Measurements from ENCODE around the gene OR8A1. TPM values are rescaled to one million over a fixed set of nuclear protein-coding genes. Genes with fewer than 3 reads are reported as not detected.

The OR8A1 gene
- total and polyA plus RNA-seq, 2 donors from 2014 or later = not detected

GRCh38 chr11:124584681-124585372 lies 15.0 kb downstream of the OR8A1 start:
- no peaks in the 10 kb centered on the region for H3K4me1 ChIP-seq (ENCODE audit: control insufficient read depth in 2 of 3, insufficient read depth in 2 of 3, low read depth in 1 of 3, low read length in 3 of 3)
- H3K27ac ChIP-seq (ENCODE audit: low read depth in 2 of 2, low read length in 2 of 2) = no peak overlapping the region
- H3K36me3 ChIP-seq (ENCODE audit: control insufficient read depth in 2 of 3, insufficient read depth in 3 of 3, low read length in 3 of 3) = no peaks in the 10 kb centered on the region
- no peak overlapping the region for H3K4me3 ChIP-seq (ENCODE audit: low read length in 3 of 3)
- H3K27me3 ChIP-seq (ENCODE audit: control insufficient read depth, insufficient read depth, low read length) = no peaks in the 10 kb centered on the region
- FAIRE-seq (no peak), DNase-seq (no peak)
- H3K9me3 ChIP-seq (ENCODE audit: control insufficient read depth in 2 of 3, insufficient read depth in 1 of 3, low read length in 3 of 3) = no peaks in the 10 kb centered on the region
- H3K9ac ChIP-seq (ENCODE audit: low read length in 3 of 3) = no peak overlapping the region
- TF ChIP-seq CTCF (IDR thresholded peaks at IDR 0.05; ENCODE audit: borderline replicate concordance, extremely low read depth, insufficient read depth) = no peak
- intact Hi-C loops (cut with DNase I) = loop anchor here (10.0 kb wide), 1 partner anchor 170 kb away; no protein-coding TSS in a partner anchor

DNA sequence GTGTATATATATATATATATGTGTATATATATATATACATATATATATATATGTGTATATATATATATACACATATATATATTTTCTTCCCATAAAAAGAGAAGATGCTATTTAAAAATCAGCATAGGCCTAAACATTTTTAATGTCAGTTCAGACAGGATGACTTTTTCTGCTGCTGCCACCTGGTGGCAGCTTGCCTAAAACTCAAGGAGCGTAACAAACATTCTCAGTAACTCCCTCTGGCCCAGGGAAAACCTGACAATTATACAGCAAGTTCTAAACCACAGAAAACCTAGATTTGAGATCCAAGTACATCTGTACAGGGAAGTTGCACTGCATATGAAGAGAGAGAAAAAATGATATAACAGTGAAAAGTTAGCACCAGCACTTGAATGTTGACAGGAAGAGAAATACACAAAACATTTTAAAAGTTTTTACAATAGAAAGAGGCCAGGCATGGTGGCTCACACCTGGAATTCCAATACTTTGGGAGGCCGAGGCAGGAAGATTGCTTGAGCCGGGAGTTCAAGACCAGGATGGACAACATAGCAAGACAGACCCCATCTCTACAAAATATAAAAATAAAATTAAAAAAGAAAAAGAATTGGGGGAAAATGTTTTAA lies 16.6 kb downstream of the OR8A1 start:
- Histone ChIP-seq H3K4me3 (ENCODE audit: low read length in 3 of 3) (no peak overlapping the region), H3K9me3 (ENCODE audit: control insufficient read depth in 2 of 3, insufficient read depth in 1 of 3, low read length in 3 of 3) (no peaks in the 10 kb centered on the region), H3K4me1 (ENCODE audit: control insufficient read depth in 2 of 3, insufficient read depth in 2 of 3, low read depth in 1 of 3, low read length in 3 of 3) (no peaks in the 10 kb centered on the region), H3K36me3 (ENCODE audit: control insufficient read depth in 2 of 3, insufficient read depth in 3 of 3, low read length in 3 of 3) (no peaks in the 10 kb centered on the region), H3K27ac (ENCODE audit: low read depth in 2 of 2, low read length in 2 of 2) (no peak overlapping the region), H3K9ac (ENCODE audit: low read length in 3 of 3) (no peak overlapping the region), H3K27me3 (ENCODE audit: control insufficient read depth, insufficient read depth, low read length) (no peaks in the 10 kb centered on the region)
- DNase-seq = peak in 4 of 5 donors; percentile 34 to 84 (median 54)
- intact Hi-C loops (cut with DNase I) = loop anchor here (10.0 kb wide), 1 partner anchor 172 kb away; no protein-coding TSS in a partner anchor
- peak; percentile 79 for TF ChIP-seq CTCF (IDR thresholded peaks at IDR 0.05; ENCODE audit: borderline replicate concordance, extremely low read depth, insufficient read depth)
- peak; percentile 83 for FAIRE-seq

- Histone ChIP-seq H3K4me3 (ENCODE audit: low read length in 3 of 3) (no peak overlapping the region), H3K36me3 (ENCODE audit: control insufficient read depth in 2 of 3, insufficient read depth in 3 of 3, low read length in 3 of 3) (no peaks in the 10 kb centered on the region), H3K27ac (ENCODE audit: low read depth in 2 of 2, low read length in 2 of 2) (no peak overlapping the region), H3K9me3 (ENCODE audit: control insufficient read depth in 2 of 3, insufficient read depth in 1 of 3, low read length in 3 of 3) (no peaks in the 10 kb centered on the region), H3K9ac (ENCODE audit: low read length in 3 of 3) (no peak overlapping the region), H3K4me1 (ENCODE audit: control insufficient read depth in 2 of 3, insufficient read depth in 2 of 3, low read depth in 1 of 3, low read length in 3 of 3) (no peaks in the 10 kb centered on the region), H3K27me3 (ENCODE audit: control insufficient read depth, insufficient read depth, low read length) (no peaks in the 10 kb centered on the region)
- no peak for TF ChIP-seq CTCF (IDR thresholded peaks at IDR 0.05; ENCODE audit: borderline replicate concordance, extremely low read depth, insufficient read depth)
- no peak for FAIRE-seq
- intact Hi-C loops (cut with DNase I) = no loop called here
- DNase-seq = no peak
These were observed 21.6 kb downstream of the OR8A1 start for GRCh38 chr11:124591430-124591829.
